GM12878 (cell line): Measurements from ENCODE around the gene RNF121. TPM values are rescaled to one million over a fixed set of nuclear protein-coding genes. Genes with fewer than 3 reads are reported as not detected.

Source experiments
- BACH1 ChIP-seq: fragments of 450-650 bp; IDR thresholded peaks from 2 replicates; pipeline ENCODE4 v1.6.1; 2017; ENCODE audit warnings: mild to moderate bottlenecking, borderline replicate concordance
- BCL3 ChIP-seq: IDR thresholded peaks from 2 replicates; pipeline ENCODE4 v1.6.1; 2011; ENCODE audit warnings: borderline replicate concordance, low read depth, mild to moderate bottlenecking, moderate library complexity, low read length; ENCODE audit not compliant: insufficient read depth, poor library complexity, severe bottlenecking
- CBFB ChIP-seq: IDR thresholded peaks from 2 replicates; pipeline ENCODE4 v1.6.1; 2016; ENCODE audit warnings: antibody characterized with exemption, low read depth
- CBX5 ChIP-seq: sonication (generic); IDR thresholded peaks from 2 replicates; pipeline ENCODE4 v1.6.1; 2016; ENCODE audit warnings: low read depth, moderate library complexity, mild to moderate bottlenecking, inconsistent platforms
- CEBPB ChIP-seq, 2 experiments: fragments of 150-350 bp in 1 of 2; IDR thresholded peaks; 2 replicates each; pipeline ENCODE4 v1.6.1; 2012 to 2014; ENCODE audit warnings: low read depth in 2 of 2, low read length in 2 of 2, borderline replicate concordance in 1 of 2, inconsistent platforms in 1 of 2
- E4F1 ChIP-seq: fragments of 450-650 bp; IDR thresholded peaks from 2 replicates; pipeline ENCODE4 v1.6.1; 2018; ENCODE audit warnings: borderline replicate concordance, mild to moderate bottlenecking; ENCODE audit not compliant: partially characterized antibody
- HCFC1 ChIP-seq: fragments of 150-350 bp; IDR thresholded peaks from 2 replicates; pipeline ENCODE4 v1.6.1; 2014; ENCODE audit warnings: low read length
- IKZF1 ChIP-seq: fragments of 450-650 bp; conservative IDR thresholded peaks from 2 replicates; pipeline ENCODE4 v1.6.1; 2017; ENCODE audit warnings: antibody characterized with exemption, mild to moderate bottlenecking
- IRF3 ChIP-seq: fragments of 450-650 bp; IDR thresholded peaks from 2 replicates; pipeline ENCODE4 v1.6.1; 2014; ENCODE audit warnings: mild to moderate bottlenecking
- JUND ChIP-seq: IDR thresholded peaks from 2 replicates; pipeline ENCODE4 v1.6.1; 2012; ENCODE audit warnings: low read depth, mild to moderate bottlenecking, low read length, improper control_type of control experiment, moderate library complexity
- MEF2A ChIP-seq: IDR thresholded peaks from 2 replicates; pipeline ENCODE4 v1.6.1; 2011; ENCODE audit warnings: low read depth, mild to moderate bottlenecking, low read length, moderate library complexity; ENCODE audit not compliant: insufficient read depth
- MTA2 ChIP-seq: fragments of 450-650 bp; IDR thresholded peaks from 2 replicates; pipeline ENCODE4 v1.6.1; 2016; ENCODE audit warnings: low read depth, mild to moderate bottlenecking, moderate library complexity
- NFIC ChIP-seq: IDR thresholded peaks from 2 replicates; pipeline ENCODE4 v1.6.1; 2012; ENCODE audit warnings: low read depth, mild to moderate bottlenecking, inconsistent platforms, low read length, moderate library complexity
- PKNOX1 ChIP-seq: fragments of 450-650 bp; IDR thresholded peaks from 2 replicates; pipeline ENCODE4 v1.6.1; 2016; ENCODE audit warnings: mild to moderate bottlenecking
- POLR2A ChIP-seq: IDR thresholded peaks from 2 replicates; pipeline ENCODE4 v1.6.1; 2011; ENCODE audit warnings: low read depth, mild to moderate bottlenecking, low read length
- POU2F2 ChIP-seq: IDR thresholded peaks from 3 replicates; pipeline ENCODE4 v1.6.1; 2011; ENCODE audit warnings: low read depth, mild to moderate bottlenecking, low read length, borderline replicate concordance
- RAD51 ChIP-seq: fragments of 450-650 bp; IDR thresholded peaks from 2 replicates; pipeline ENCODE4 v1.6.1; 2016; ENCODE audit warnings: moderate library complexity, mild to moderate bottlenecking, inconsistent platforms
- REST ChIP-seq: IDR thresholded peaks from 2 replicates; pipeline ENCODE4 v1.6.1; 2012; ENCODE audit warnings: mild to moderate bottlenecking, low read depth, low read length
- SMARCA5 ChIP-seq: fragments of 450-650 bp; IDR thresholded peaks from 2 replicates; pipeline ENCODE4 v1.6.1; 2017; ENCODE audit warnings: mild to moderate bottlenecking
- SP1 ChIP-seq: IDR thresholded peaks from one replicate; pipeline ENCODE4 v1.6.1; 2011; ENCODE audit warnings: low read depth, low read length
- TBL1XR1 ChIP-seq: IDR thresholded peaks from 2 replicates; pipeline ENCODE4 v1.6.1; 2012; ENCODE audit warnings: low read depth, low read length, improper control_type of control experiment
- ZNF622 ChIP-seq: fragments of 450-650 bp; IDR thresholded peaks from 2 replicates; pipeline ENCODE4 v1.6.1; 2017; ENCODE audit warnings: mild to moderate bottlenecking, inconsistent platforms
- polyA plus RNA-seq, 11 experiments: library from polyadenylated mRNA; depleted of rRNA in 4 of 11; unstranded in 6 of 11; stranded (reverse) in 5 of 11; fragments of >200 nt; fragmentation: Nextera tagmentation in 4 of 11; fragmentation: Illumina TruSeq in 1 of 11; extraction: Ambion mirVana in 4 of 11; extraction: Trizol in 1 of 11; gene quantifications; 1 replicate in 1 of 11; 2 replicates in 10 of 11; pipeline versions ENCODE4 v1.2.1 to v1.2.3, GENCODE V29; 2011 to 2016; ENCODE audit warnings: inconsistent platforms in 2 of 11, missing spikeins in 2 of 11, low read depth in 1 of 11
- total RNA-seq, 4 experiments: library from RNA; depleted of rRNA in 3 of 4; stranded (reverse); fragments of >200 nt in 3 of 4; fragmentation: Illumina TruSeq in 1 of 4; extraction: Trizol in 1 of 4; gene quantifications; 2 replicates each; pipeline versions ENCODE4 v1.2.1 to v1.2.3, GENCODE V29; 2013 to 2021

Gene RNF121
- total and polyA plus RNA-seq, 10 of the 15 experiments (the other 5 are each of a cell fraction or from before 2014, with no cell fraction given): 8.6 to 73.7 (median 32.7) TPM

GRCh38 chr11:71991494-71991893, 62.6 kb downstream of the RNF121 start (continued):
- TF ChIP-seq E4F1: no peak
- peak; percentile 86; the same call in 1 of the 2 replicates for TF ChIP-seq BACH1
- TF ChIP-seq JUND: 0 out of 2 replicates have a peak, but pooled peaks have one; percentile 51
- 0 out of 2 replicates have a peak, but pooled peaks have one; percentile 48 for TF ChIP-seq RAD51
- peak; percentile 47 for TF ChIP-seq BCL3
- no peak for TF ChIP-seq CEBPB (IDR thresholded peaks at IDR 0.05; ENCODE audit: borderline replicate concordance in 1 of 2, low read depth in 2 of 2, low read length in 2 of 2)
- no peak for TF ChIP-seq HCFC1
- no peak for TF ChIP-seq POLR2A
- TF ChIP-seq SMARCA5: no peak
- peak; percentile 60; the same call in 1 of the 2 replicates for TF ChIP-seq PKNOX1
- TF ChIP-seq REST: no peak
- no peak for TF ChIP-seq IRF3
- TF ChIP-seq POU2F2: peak; percentile 58; the same call in 1 of the 3 replicates
- no peak for TF ChIP-seq CBX5
- peak; percentile 89 for TF ChIP-seq NFIC
- peak; percentile 59; the same call in 1 of the 2 replicates for TF ChIP-seq TBL1XR1
- TF ChIP-seq CBFB: peak; percentile 66; the same call in 1 of the 2 replicates
- peak; percentile 90 for TF ChIP-seq IKZF1
- TF ChIP-seq MTA2: peak; percentile 94
- no peak for TF ChIP-seq ZNF622
- TF ChIP-seq MEF2A: no peak
- TF ChIP-seq SP1: peak; percentile 34
